Bronchial epithelial cell (primary cell): ENCODE data around the gene PRELP. TPM values are rescaled to one million over a fixed set of nuclear protein-coding genes. Genes with fewer than 3 reads are reported as not detected.

ENCODE experiments used
- DNase-seq: peaks from one replicate; pipeline ENCODE4 v3.0.0-alpha.2; 2010; ENCODE audit warnings: low read depth
- FAIRE-seq: peaks from 2 replicates; lab custom pipeline; 2011; peaks lifted over from hg19 to GRCh38; lab: Jason Lieb, UNC
- H3K27me3 ChIP-seq: 2 replicates; pipeline ENCODE4 v1.5.1; 2011; ENCODE audit warnings: low read length; ENCODE audit not compliant: control insufficient read depth, insufficient read depth
- H3K36me3 ChIP-seq: 2 replicates; pipeline ENCODE4 v1.5.1; 2011; ENCODE audit warnings: low read length; ENCODE audit not compliant: control insufficient read depth, insufficient read depth
- H3K4me3 ChIP-seq: 2 replicates; pipeline ENCODE4 v1.5.1; 2011; ENCODE audit warnings: mild to moderate bottlenecking, low read depth, low read length, control low read depth
- CTCF ChIP-seq: IDR thresholded peaks from 2 replicates; pipeline ENCODE4 v1.5.1; 2011; ENCODE audit warnings: mild to moderate bottlenecking, moderate library complexity, low read length, control low read depth, inconsistent platforms; ENCODE audit not compliant: insufficient read depth, severe bottlenecking
- total RNA-seq: library from RNA; depleted of rRNA; stranded (reverse); fragments of >200 nt; gene quantifications from 2 replicates; pipeline ENCODE4 v1.2.1, GENCODE V29; 2014

The PRELP gene
- total RNA-seq, 1 donor from 2014 or later: not detected

- Histone ChIP-seq H3K4me3 (no peak overlapping the region), H3K27me3 (peaks cover 4% of the 10 kb centered on the region), H3K36me3 (no peaks in the 10 kb centered on the region)
- DNase-seq (no peak), FAIRE-seq (no peak)
- TF ChIP-seq CTCF: no peak
Observed at GRCh38 chr1:203471841-203472240, 3.8 kb upstream of the PRELP start.

GRCh38 chr1:203473281-203473680 is 2.3 kb upstream of the PRELP start:
- FAIRE-seq (no peak), DNase-seq (no peak)
- H3K36me3 ChIP-seq: no peaks in the 10 kb centered on the region
- peaks cover 9% of the 10 kb centered on the region for H3K27me3 ChIP-seq
- TF ChIP-seq CTCF: no peak
- no peak overlapping the region for H3K4me3 ChIP-seq

- peaks cover 9% of the 10 kb centered on the region for H3K27me3 ChIP-seq
- no peak for FAIRE-seq
Observed at GRCh38 chr1:203473781-203474305, 1.8 kb upstream of the PRELP start.

GRCh38 chr1:203476216-203476814 is 709 bp downstream of the PRELP start:
- H3K36me3 ChIP-seq: no peaks in the 10 kb centered on the region
- DNase-seq: no peak
- peaks cover 7% of the 10 kb centered on the region for H3K27me3 ChIP-seq
- peak; percentile 60 for FAIRE-seq
- H3K4me3 ChIP-seq: no peak overlapping the region
- TF ChIP-seq CTCF: no peak

More at GRCh38 chr1:203473781-203474305, 1.8 kb upstream of the PRELP start:
- no peak for DNase-seq
- no peak overlapping the region for H3K4me3 ChIP-seq
- TF ChIP-seq CTCF: no peak
- no peaks in the 10 kb centered on the region for H3K36me3 ChIP-seq

GRCh38 chr1:203477748-203478147 is 2.1 kb downstream of the PRELP start:
- no peak for FAIRE-seq
- H3K4me3 ChIP-seq: no peak overlapping the region
- H3K36me3 ChIP-seq: no peaks in the 10 kb centered on the region
- H3K27me3 ChIP-seq: peaks cover 7% of the 10 kb centered on the region
- DNase-seq: no peak
- no peak for TF ChIP-seq CTCF

- no peak for TF ChIP-seq CTCF
- peaks cover 7% of the 10 kb centered on the region for H3K27me3 ChIP-seq
- no peak for FAIRE-seq
- no peaks in the 10 kb centered on the region for H3K36me3 ChIP-seq
- H3K4me3 ChIP-seq: no peak overlapping the region
- no peak for DNase-seq
Observed at GRCh38 chr1:203478231-203478630, 2.6 kb downstream of the PRELP start.
